Stimulated activated naive CD8-positive, alpha-beta T cell treated with anti-CD3 and anti-CD28 coated beads, Interleukin-15, Interleukin-2, amounts not matched to agents 100 ng/mL and 50 ng/mL, for 24 hours (primary cell): ENCODE results near the gene SUSD5.
"Not testable (repeated sequence)": the region's sequence is repeated elsewhere in the genome, so short reads cannot be mapped to it uniquely, and the experiment has no call there.

ENCODE experiments used
- H3K27ac Mint-ChIP-seq: one replicate; pipeline ENCODE4 v1.8.0; 2021; ENCODE audit warnings: mild to moderate bottlenecking, mixed read lengths
- H3K27me3 Mint-ChIP-seq: one replicate; pipeline ENCODE4 v1.8.0; 2021; ENCODE audit warnings: mixed read lengths
- H3K36me3 Mint-ChIP-seq: one replicate; pipeline ENCODE4 v1.8.0; 2021; ENCODE audit warnings: low read depth, mixed read lengths
- H3K4me1 Mint-ChIP-seq: one replicate; pipeline ENCODE4 v1.8.0; 2021; ENCODE audit warnings: low read depth, mixed read lengths
- H3K4me3 Mint-ChIP-seq: one replicate; pipeline ENCODE4 v1.8.0; 2021; ENCODE audit warnings: mild to moderate bottlenecking, mixed read lengths
- H3K9me3 Mint-ChIP-seq: one replicate; pipeline ENCODE4 v1.8.0; 2021; ENCODE audit warnings: mixed read lengths

Gene SUSD5

DNA sequence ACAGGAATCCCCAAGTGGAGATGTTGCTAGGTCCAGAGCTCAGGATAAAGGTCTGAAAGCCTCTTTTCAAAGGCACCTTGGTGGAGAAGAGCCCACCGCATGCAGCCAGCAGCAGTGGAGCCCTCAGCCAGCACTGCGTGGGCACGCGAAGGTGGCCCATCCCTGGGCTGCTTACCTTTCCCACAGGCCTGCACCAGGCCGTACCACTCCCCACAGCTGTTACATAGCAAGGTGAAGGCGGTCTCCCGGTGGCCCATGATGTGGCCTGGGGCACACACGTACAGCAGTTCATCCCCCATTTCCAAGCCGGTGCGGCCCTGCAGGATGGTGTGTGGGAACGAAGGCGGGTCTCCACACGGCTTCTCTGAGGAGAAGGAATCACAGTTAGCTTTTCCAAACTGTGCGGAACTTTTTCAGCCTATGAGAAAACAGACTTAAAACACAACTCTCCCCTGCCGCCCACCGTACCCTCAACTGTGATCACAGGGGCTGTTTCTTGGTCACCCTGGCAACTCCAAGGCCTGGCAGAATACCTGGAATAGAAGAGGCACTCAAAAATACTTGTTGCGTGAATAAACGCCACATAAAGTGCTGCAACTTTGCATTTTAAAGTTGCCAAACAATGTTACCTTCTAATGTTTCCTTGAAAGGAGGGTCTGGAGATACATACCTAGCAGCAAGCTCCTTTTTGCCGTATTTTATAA, 43.7 kb downstream of the SUSD5 start:
- Mint-ChIP-seq H3K4me3 (no peak overlapping the region), H3K27me3 (peaks cover 3% of the 10 kb centered on the region), H3K36me3 (no peaks in the 10 kb centered on the region)

DNA sequence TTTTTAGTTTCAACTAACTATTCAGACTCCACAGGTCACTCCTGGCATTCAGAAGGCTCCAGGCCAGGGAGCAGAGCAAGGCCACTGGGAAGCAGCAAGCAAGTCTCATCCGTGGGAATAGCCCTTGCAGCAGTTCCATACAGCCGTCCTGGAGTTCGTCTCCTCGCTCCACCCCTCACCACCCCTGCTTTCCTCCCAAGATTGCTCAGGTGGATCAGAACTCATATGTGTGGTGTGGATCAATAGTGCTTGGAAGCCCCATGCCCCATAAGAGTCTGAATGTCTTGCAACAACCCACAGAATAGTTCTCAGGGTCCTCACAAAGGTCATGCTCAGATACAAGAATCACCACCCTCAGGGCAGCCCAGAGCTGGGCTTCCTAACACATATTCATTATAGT, 44.5 kb downstream of the SUSD5 start:
- H3K9me3 Mint-ChIP-seq, result peaks cover 1% of the 10 kb centered on the region
- no peaks in the 10 kb centered on the region for H3K36me3 Mint-ChIP-seq
- H3K27me3 Mint-ChIP-seq, result peaks cover 3% of the 10 kb centered on the region
- no peak overlapping the region for H3K27ac Mint-ChIP-seq
- H3K4me3 Mint-ChIP-seq, result no peak overlapping the region
- peaks cover 6% of the 10 kb centered on the region for H3K4me1 Mint-ChIP-seq

More for the DNA sequence above, 43.7 kb downstream of the SUSD5 start:
- Mint-ChIP-seq H3K9me3 (peaks cover 3% of the 10 kb centered on the region), H3K27ac (no peak overlapping the region), H3K4me1 (peaks cover 6% of the 10 kb centered on the region)

GRCh38 chr3:33173672-33174071, 44.9 kb downstream of the SUSD5 start:
- Mint-ChIP-seq H3K36me3 (no peaks in the 10 kb centered on the region), H3K4me1 (peaks cover 6% of the 10 kb centered on the region), H3K9me3 (no peaks in the 10 kb centered on the region), H3K27me3 (peaks cover 3% of the 10 kb centered on the region), H3K27ac (no peak overlapping the region), H3K4me3 (no peak overlapping the region)

GRCh38 chr3:33173103-33173502, 45.5 kb downstream of the SUSD5 start:
- H3K9me3 Mint-ChIP-seq, result no peaks in the 10 kb centered on the region
- H3K4me3 Mint-ChIP-seq, result no peak overlapping the region
- H3K4me1 Mint-ChIP-seq, result peaks cover 6% of the 10 kb centered on the region
- peaks cover 3% of the 10 kb centered on the region for H3K27me3 Mint-ChIP-seq
- H3K36me3 Mint-ChIP-seq, result no peaks in the 10 kb centered on the region
- no peak overlapping the region for H3K27ac Mint-ChIP-seq

- no peaks in the 10 kb centered on the region for H3K36me3 Mint-ChIP-seq
- H3K4me3 Mint-ChIP-seq, result no peak overlapping the region
- H3K9me3 Mint-ChIP-seq, result no peaks in the 10 kb centered on the region
- H3K27me3 Mint-ChIP-seq, result no peaks in the 10 kb centered on the region
- no peak overlapping the region for H3K27ac Mint-ChIP-seq
- H3K4me1 Mint-ChIP-seq, result peaks cover 6% of the 10 kb centered on the region
Measured at GRCh38 chr3:33171580-33171979, 47.0 kb downstream of the SUSD5 start.

DNA sequence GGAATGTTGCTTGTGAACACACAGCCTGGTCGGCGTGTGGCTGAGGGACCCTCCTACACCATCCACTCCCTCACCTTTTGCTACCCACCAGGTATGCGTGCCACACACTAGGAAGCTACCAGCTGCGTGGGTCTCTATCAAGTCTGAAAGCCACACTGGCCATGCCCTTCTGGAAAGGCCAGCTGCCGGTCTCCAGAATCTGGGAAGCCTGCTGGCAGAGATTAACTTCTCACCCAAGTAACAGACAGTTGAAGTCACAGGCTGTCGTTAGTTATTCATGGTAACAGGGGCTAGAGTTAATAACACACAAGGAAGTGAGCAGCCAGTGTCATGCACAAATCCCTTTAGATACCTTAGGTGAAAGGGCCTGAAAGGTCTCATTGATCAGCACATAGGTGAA, 48.1 kb downstream of the SUSD5 start:
- peaks cover 6% of the 10 kb centered on the region for H3K4me1 Mint-ChIP-seq
- no peak overlapping the region for H3K27ac Mint-ChIP-seq
- no peaks in the 10 kb centered on the region for H3K9me3 Mint-ChIP-seq
- no peak overlapping the region for H3K4me3 Mint-ChIP-seq
- no peaks in the 10 kb centered on the region for H3K27me3 Mint-ChIP-seq
- H3K36me3 Mint-ChIP-seq, result no peaks in the 10 kb centered on the region

DNA sequence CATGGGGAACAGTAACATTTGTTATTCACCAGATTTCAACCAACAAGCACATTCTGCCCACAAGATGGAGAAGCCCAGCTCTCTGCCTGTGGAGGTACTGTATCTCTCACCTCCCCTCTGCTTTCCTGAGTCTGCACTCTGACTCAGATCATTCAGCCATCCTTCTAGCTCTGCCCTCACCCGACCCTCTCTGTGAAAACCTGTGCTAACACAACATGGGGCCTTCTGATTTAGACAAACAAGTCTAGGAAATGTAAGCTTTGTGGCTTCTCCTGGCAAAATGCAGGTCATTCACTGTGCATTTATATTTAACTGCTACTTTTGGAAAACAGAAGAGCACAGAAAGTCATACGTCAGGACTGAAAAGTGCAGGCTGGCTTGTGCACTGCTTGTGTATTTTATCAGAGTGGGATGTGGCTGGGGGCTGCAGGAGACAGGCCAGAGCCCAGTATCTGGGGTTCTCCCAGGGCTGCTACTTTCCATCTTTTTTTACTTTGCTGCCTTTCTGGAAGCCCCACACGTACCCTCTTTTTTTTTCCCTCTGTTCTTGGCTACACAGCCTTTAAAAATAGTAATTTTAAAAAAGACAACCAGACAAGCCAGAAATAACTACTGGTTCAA, 50.8 kb downstream of the SUSD5 start:
- Mint-ChIP-seq H3K4me3 (no peak overlapping the region), H3K27me3 (no peaks in the 10 kb centered on the region), H3K36me3 (no peaks in the 10 kb centered on the region), H3K27ac (no peak overlapping the region), H3K9me3 (no peaks in the 10 kb centered on the region), H3K4me1 (peaks cover 10% of the 10 kb centered on the region)

- no peak overlapping the region for H3K27ac Mint-ChIP-seq
Measured at GRCh38 chr3:33167284-33167683, 51.3 kb downstream of the SUSD5 start.

GRCh38 chr3:33166095-33166494, 52.5 kb downstream of the SUSD5 start:
- no peak overlapping the region for H3K27ac Mint-ChIP-seq
- H3K9me3 Mint-ChIP-seq, result no peaks in the 10 kb centered on the region
- peaks cover 4% of the 10 kb centered on the region for H3K4me1 Mint-ChIP-seq
- H3K4me3 Mint-ChIP-seq, result no peak overlapping the region
- H3K36me3 Mint-ChIP-seq, result no peaks in the 10 kb centered on the region
- peaks cover 5% of the 10 kb centered on the region for H3K27me3 Mint-ChIP-seq

More at GRCh38 chr3:33167284-33167683, 51.3 kb downstream of the SUSD5 start:
- no peaks in the 10 kb centered on the region for H3K27me3 Mint-ChIP-seq
- H3K9me3 Mint-ChIP-seq, result no peaks in the 10 kb centered on the region
- peaks cover 10% of the 10 kb centered on the region for H3K4me1 Mint-ChIP-seq
- no peak overlapping the region for H3K4me3 Mint-ChIP-seq
- H3K36me3 Mint-ChIP-seq, result no peaks in the 10 kb centered on the region

DNA sequence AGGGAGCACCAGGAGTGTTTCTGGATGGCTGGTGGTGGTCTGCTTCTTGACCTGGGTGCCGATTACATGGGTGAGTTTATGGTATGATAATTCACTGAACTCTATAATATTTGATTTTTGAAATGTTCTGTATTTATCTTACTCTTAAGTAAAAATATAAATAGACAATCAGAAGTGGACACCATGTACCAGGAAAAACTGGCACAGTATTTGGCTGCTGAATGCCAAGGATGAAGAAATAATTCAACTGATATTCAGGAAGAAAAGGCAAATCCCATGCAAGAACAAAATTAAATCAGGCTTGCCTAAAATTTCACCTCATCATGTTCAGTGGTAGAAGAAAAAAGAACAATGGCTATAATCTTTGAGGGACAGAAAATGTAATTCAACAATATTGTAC, 53.2 kb downstream of the SUSD5 start:
- H3K27ac Mint-ChIP-seq, result no peak overlapping the region
- no peaks in the 10 kb centered on the region for H3K9me3 Mint-ChIP-seq

GRCh38 chr3:33162621-33163020, 56.0 kb downstream of the SUSD5 start:
- not testable (repeated sequence) for H3K36me3 Mint-ChIP-seq, H3K4me1 Mint-ChIP-seq, H3K4me3 Mint-ChIP-seq, H3K27ac Mint-ChIP-seq, H3K9me3 Mint-ChIP-seq
- peaks cover 18% of the 10 kb centered on the region for H3K27me3 Mint-ChIP-seq

More for the DNA sequence above, 53.2 kb downstream of the SUSD5 start:
- H3K27me3 Mint-ChIP-seq, result peaks cover 9% of the 10 kb centered on the region
- H3K36me3 Mint-ChIP-seq, result no peaks in the 10 kb centered on the region
- no peak overlapping the region for H3K4me3 Mint-ChIP-seq
- peaks cover 4% of the 10 kb centered on the region for H3K4me1 Mint-ChIP-seq

- no peak overlapping the region for H3K27ac Mint-ChIP-seq
- peaks cover 22% of the 10 kb centered on the region for H3K27me3 Mint-ChIP-seq
- peaks cover 4% of the 10 kb centered on the region for H3K4me1 Mint-ChIP-seq
- H3K9me3 Mint-ChIP-seq, result no peaks in the 10 kb centered on the region
- no peak overlapping the region for H3K4me3 Mint-ChIP-seq
- H3K36me3 Mint-ChIP-seq, result no peaks in the 10 kb centered on the region
Measured at GRCh38 chr3:33159981-33160380, 58.6 kb downstream of the SUSD5 start.

GRCh38 chr3:33159234-33159633, 59.4 kb downstream of the SUSD5 start:
- Mint-ChIP-seq H3K9me3 (no peaks in the 10 kb centered on the region), H3K4me3 (no peak overlapping the region), H3K4me1 (peaks cover 2% of the 10 kb centered on the region), H3K27me3 (peaks cover 26% of the 10 kb centered on the region), H3K27ac (no peak overlapping the region), H3K36me3 (no peaks in the 10 kb centered on the region)

DNA sequence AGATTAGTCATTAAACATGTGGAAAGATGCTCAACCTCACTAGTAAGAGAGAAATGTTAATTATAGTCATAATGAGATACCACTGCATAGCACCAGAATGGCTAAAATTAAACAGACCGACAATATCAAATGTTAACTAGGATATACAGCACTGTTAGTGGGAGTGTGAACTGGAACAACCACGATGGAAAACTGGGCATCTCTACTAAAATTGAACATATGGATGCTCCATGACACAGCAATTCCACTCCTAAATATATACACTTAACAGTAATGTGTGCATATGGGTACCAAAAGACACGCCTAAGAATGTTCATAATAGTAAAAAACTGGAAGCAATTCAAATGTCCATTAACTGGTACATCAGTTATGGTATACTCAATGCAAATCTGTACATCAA, 63.3 kb downstream of the SUSD5 start:
- Mint-ChIP-seq H3K36me3 (no peaks in the 10 kb centered on the region), H3K4me3 (no peak overlapping the region), H3K4me1 (no peaks in the 10 kb centered on the region), H3K27me3 (peaks cover 28% of the 10 kb centered on the region), H3K27ac (no peak overlapping the region), H3K9me3 (no peaks in the 10 kb centered on the region)

GRCh38 chr3:33153782-33154181, 64.8 kb downstream of the SUSD5 start:
- Mint-ChIP-seq H3K9me3 (no peaks in the 10 kb centered on the region), H3K4me1 (no peaks in the 10 kb centered on the region), H3K27ac (no peak overlapping the region), H3K4me3 (no peak overlapping the region), H3K27me3 (peaks cover 19% of the 10 kb centered on the region), H3K36me3 (no peaks in the 10 kb centered on the region)
